HG02870 (cell line): ENCODE measurements around the gene ATG7.
"Not testable (repeated sequence)": the region's sequence is repeated elsewhere in the genome, so short reads cannot be mapped to it uniquely, and the experiment has no call there.

ENCODE experiments used
- ATAC-seq: cut with Tn5 transposase; IDR thresholded peaks from one replicate; pipeline ENCODE4 v1.9.1; 2021; ENCODE audit warnings: mild to moderate bottlenecking, moderate library complexity; ENCODE audit not compliant: unreplicated experiment

Gene ATG7

GRCh38 chr3:11563865-11564185 lies 291.6 kb downstream of the ATG7 start:
- ATAC-seq, result no peak

- ATAC-seq, result no peak
Measured at GRCh38 chr3:11564577-11565001, 292.4 kb downstream of the ATG7 start.

- no peak for ATAC-seq
Measured at GRCh38 chr3:11565072-11565471, 292.9 kb downstream of the ATG7 start.

GRCh38 chr3:11565492-11565891 lies 293.3 kb downstream of the ATG7 start:
- ATAC-seq, result no peak

GRCh38 chr3:11565932-11566331 lies 293.7 kb downstream of the ATG7 start:
- no peak for ATAC-seq

GRCh38 chr3:11566478-11566877 lies 294.3 kb downstream of the ATG7 start:
- no peak for ATAC-seq

- ATAC-seq, result no peak
Measured at GRCh38 chr3:11566916-11567315, 294.7 kb downstream of the ATG7 start.

GRCh38 chr3:11567516-11568467 lies 295.6 kb downstream of the ATG7 start:
- ATAC-seq, result no peak

- ATAC-seq, result no peak
Measured at GRCh38 chr3:11568503-11569155, 296.4 kb downstream of the ATG7 start.

- no peak for ATAC-seq
Measured at GRCh38 chr3:11569156-11569741, 297.1 kb downstream of the ATG7 start.

- ATAC-seq, result no peak
Measured at GRCh38 chr3:11570251-11570650, 298.1 kb downstream of the ATG7 start.

GRCh38 chr3:11570789-11571495 lies 298.7 kb downstream of the ATG7 start:
- ATAC-seq, result no peak

GRCh38 chr3:11572660-11573059 lies 300.5 kb downstream of the ATG7 start:
- not testable (repeated sequence) for ATAC-seq

GRCh38 chr3:11574981-11575669 lies 302.9 kb downstream of the ATG7 start:
- ATAC-seq, result no peak

- ATAC-seq, result no peak
Measured at GRCh38 chr3:11575677-11576076, 303.5 kb downstream of the ATG7 start.

GRCh38 chr3:11576453-11576852 lies 304.3 kb downstream of the ATG7 start:
- ATAC-seq, result no peak

- no peak for ATAC-seq
Measured at GRCh38 chr3:11578169-11578568, 306.0 kb downstream of the ATG7 start.

- no peak for ATAC-seq
Measured at GRCh38 chr3:11580645-11581044, 308.4 kb downstream of the ATG7 start.

GRCh38 chr3:11581237-11582190 lies 309.3 kb downstream of the ATG7 start:
- no peak for ATAC-seq
